HCT116 (cell line): Measurements from ENCODE around the gene GAD1. TPM values are rescaled to one million over a fixed set of nuclear protein-coding genes. Genes with fewer than 3 reads are reported as not detected.

Experiments used
- ATAC-seq: fragments of 200-7000 bp; cut with Tn5 transposase; 2 replicates; pipeline ENCODE4 v1.9.1; 2020; ENCODE audit warnings: mild to moderate bottlenecking, moderate library complexity
- BruUV-seq: library from RNA; stranded (reverse); fragments of 400-500 nt; replicated peaks from 2 replicates; lab custom pipeline; 2021; lab: Mats Ljungman, UMichigan
- CTCF ChIA-PET: fragments of 300-600 bp; sonication (Branson Sonifier 250); formaldehyde crosslinking; loops from one replicate; lab custom pipeline; 2021; ENCODE audit warnings: antibody characterized with exemption; lab: Charles Lee
- POLR2A ChIA-PET: fragments of 300-600, 350-600 bp; sonication (Branson Sonifier 250); formaldehyde crosslinking; loops from one replicate; lab custom pipeline; 2021; ENCODE audit warnings: antibody characterized with exemption; lab: Charles Lee
- RAD21 ChIA-PET, 2 experiments: fragments of 300-600 bp; sonication (Branson Sonifier 250); formaldehyde crosslinking; loops; one replicate each; lab custom pipeline; 2023; ENCODE audit warnings: low total read pairs in 2 of 2; ENCODE audit not compliant: uncharacterized antibody in 2 of 2, unreplicated experiment in 2 of 2, low non-redundant PET in 1 of 2; lab: Charles Lee
- DNase-seq: peaks from one replicate; pipeline ENCODE4 v3.0.0-alpha.2; 2010; ENCODE audit warnings: low read depth, low spot score
- H2AFZ ChIP-seq: fragments of 200-600 bp; shearing (Covaris generic), sonication (generic); 2 replicates; pipeline ENCODE4 v1.6.1; 2017; ENCODE audit warnings: low read depth, mixed run types, mixed read lengths, antibody characterized with exemption, low read length; ENCODE audit not compliant: poor library complexity, severe bottlenecking
- H3K27ac ChIP-seq: 2 replicates; pipeline ENCODE4 v1.5.1; 2012; ENCODE audit warnings: low read depth, low read length
- H3K27me3 ChIP-seq: fragments of 200-600 bp; sonication (generic); 2 replicates; pipeline ENCODE4 v1.6.1; 2016; ENCODE audit warnings: mixed run types, low read length, mixed read lengths; ENCODE audit not compliant: insufficient read depth
- H3K36me3 ChIP-seq, 2 experiments: fragments of 200-500 bp in 1 of 2; fragments of 200-600 bp in 1 of 2; sonication (Bioruptor generic) in 1 of 2; sonication (generic) in 1 of 2; 2 replicates each; pipeline versions ENCODE4 v1.5.1 to v1.6.1; 2014 to 2016; ENCODE audit warnings: low read length in 2 of 2, inconsistent platforms in 1 of 2, mixed read lengths in 1 of 2, mixed run types in 1 of 2; ENCODE audit not compliant: insufficient read depth in 2 of 2, control insufficient read depth in 1 of 2
- H3K4me1 ChIP-seq, 2 experiments: fragments of 200-600 bp in 1 of 2; sonication (generic) in 1 of 2; 2 replicates each; pipeline versions ENCODE4 v1.5.1 to v1.6.1; 2012 to 2017; ENCODE audit warnings: low read length in 2 of 2, inconsistent platforms in 1 of 2, mild to moderate bottlenecking in 1 of 2, mixed read lengths in 1 of 2, mixed run types in 1 of 2, moderate library complexity in 1 of 2; ENCODE audit not compliant: insufficient read depth in 2 of 2, control insufficient read depth in 1 of 2
- H3K4me2 ChIP-seq: fragments of 200-600 bp; sonication (generic); 2 replicates; pipeline ENCODE4 v1.6.1; 2017; ENCODE audit warnings: mixed run types, low read length, mixed read lengths
- H3K4me3 ChIP-seq, 2 experiments: fragments of 200-600 bp in 1 of 2; sonication (generic) in 1 of 2; replicated peaks in 1 of 2; 2 replicates each; pipeline ENCODE4 v1.5.1; 2011 to 2016; ENCODE audit warnings: low read length in 2 of 2, control low read depth in 1 of 2, low read depth in 1 of 2, mild to moderate bottlenecking in 1 of 2, mixed read lengths in 1 of 2, mixed run types in 1 of 2
- H3K79me2 ChIP-seq: fragments of 200-600 bp; sonication (generic); 2 replicates; pipeline ENCODE4 v1.6.1; 2017; ENCODE audit warnings: mild to moderate bottlenecking, mixed run types, low read length, moderate library complexity, mixed read lengths; ENCODE audit not compliant: insufficient read depth
- H3K9ac ChIP-seq: fragments of 200-600 bp; sonication (generic); 2 replicates; pipeline ENCODE4 v1.6.1; 2016; ENCODE audit warnings: low read length, mixed read lengths
- H3K9me2 ChIP-seq: fragments of 200-600 bp; sonication (generic), shearing (Covaris generic); 2 replicates; pipeline ENCODE4 v1.6.1; 2017; ENCODE audit warnings: mixed run types, mild to moderate bottlenecking, moderate library complexity; ENCODE audit not compliant: insufficient read depth
- H3K9me3 ChIP-seq, 2 experiments: fragments of 200-500 bp in 1 of 2; fragments of 200-600 bp in 1 of 2; sonication (Bioruptor generic) in 1 of 2; sonication (generic) in 1 of 2; 2 replicates each; pipeline ENCODE4 v1.6.1; 2014 to 2017; ENCODE audit warnings: low read length in 2 of 2, mixed read lengths in 2 of 2, inconsistent platforms in 1 of 2, low read depth in 1 of 2, mild to moderate bottlenecking in 1 of 2, mixed run types in 1 of 2, moderate library complexity in 1 of 2; ENCODE audit not compliant: control insufficient read depth in 1 of 2, insufficient read depth in 1 of 2
- H4K20me1 ChIP-seq: fragments of 200-600 bp; sonication (generic), shearing (Covaris generic); 2 replicates; pipeline ENCODE4 v1.6.1; 2017; ENCODE audit warnings: mixed run types, mild to moderate bottlenecking, moderate library complexity; ENCODE audit not compliant: insufficient read depth
- ATF3 ChIP-seq: IDR thresholded peaks from 2 replicates; pipeline ENCODE4 v1.6.1; 2012
- CTCF ChIP-seq, 3 experiments: fragments of 200-600 bp in 1 of 3; sonication (generic) in 1 of 3; IDR thresholded peaks in 2 of 3; conservative IDR thresholded peaks in 1 of 3; 2 replicates each; pipeline ENCODE4 v1.5.1; 2012 to 2017; ENCODE audit warnings: low read depth in 2 of 3, low read length in 2 of 3, antibody characterized with exemption in 1 of 3, borderline replicate concordance in 1 of 3, control low read depth in 1 of 3, mild to moderate bottlenecking in 1 of 3, mixed read lengths in 1 of 3, mixed run types in 1 of 3, moderate library complexity in 1 of 3; ENCODE audit not compliant: insufficient read depth in 1 of 3
- EZH2phosphoT487 ChIP-seq: fragments of 200-600 bp; IDR thresholded peaks from 2 replicates; pipeline ENCODE4 v1.6.1; 2018; ENCODE audit warnings: antibody characterized with exemption, borderline replicate concordance
- POLR2AphosphoS5 ChIP-seq: IDR thresholded peaks from 2 replicates; pipeline ENCODE4 v1.6.1; 2011; ENCODE audit warnings: mild to moderate bottlenecking, low read depth, low read length, moderate library complexity
- RAD21 ChIP-seq: IDR thresholded peaks from 2 replicates; pipeline ENCODE4 v1.6.1; 2012; ENCODE audit warnings: low read depth, mild to moderate bottlenecking
- SRF ChIP-seq: IDR thresholded peaks from 2 replicates; pipeline ENCODE4 v1.6.1; 2012; ENCODE audit warnings: low read depth
- YY1 ChIP-seq: IDR thresholded peaks from 2 replicates; pipeline ENCODE4 v1.6.1; 2011; ENCODE audit warnings: low read length, low read depth, moderate library complexity, mild to moderate bottlenecking; ENCODE audit not compliant: insufficient replicate concordance; ENCODE audit errors: extremely low read depth
- intact Hi-C: fragments of 100-400 bp; cut with micrococcal nuclease; formaldehyde crosslinking; loops from 2 replicates; pipeline ENCODE4 v1.10.0; 2022
- total RNA-seq: library from RNA; stranded (reverse); gene quantifications from one replicate; pipeline ENCODE4 v1.2.1, GENCODE V29; 2021; ENCODE audit not compliant: unreplicated experiment

Gene GAD1
- total RNA-seq, 1 experiment from 2014 or later: 11.0 TPM

- POLR2A ChIA-PET: no interaction called here
- RAD21 ChIA-PET: no interaction called here
- peak; percentile 57 for ATAC-seq
Measured at GRCh38 chr2:170845343-170845742, 28.7 kb downstream of the GAD1 start.

More at GRCh38 chr2:170845343-170845742, 28.7 kb downstream of the GAD1 start:
- DNase-seq: peak; percentile 10
- Histone ChIP-seq H3K9ac (no peak overlapping the region), H3K4me3 (no peak overlapping the region), H3K27me3 (no peaks in the 10 kb centered on the region), H3K4me2 (no peak overlapping the region), H4K20me1 (no peaks in the 10 kb centered on the region), H2AFZ (no peak overlapping the region), H3K9me3 (no peaks in the 10 kb centered on the region), H3K36me3 (no peaks in the 10 kb centered on the region; a peak in 1 of 4 replicates), H3K9me2 (no peaks in the 10 kb centered on the region), H3K4me1 (peaks cover 11 to 26% of the 10 kb centered on the region in 2 experiments; a peak in 3 of 4 replicates), H3K27ac (no peak overlapping the region), H3K79me2 (no peaks in the 10 kb centered on the region)
- no TSS peak for BruUV-seq
- TF ChIP-seq ATF3: no peak
- TF ChIP-seq SRF: no peak
- peak; percentile 76 for TF ChIP-seq YY1
- TF ChIP-seq EZH2phosphoT487: no peak
- peak; percentile 11 to 65 (median 56); a peak in 4 of 6 replicates for TF ChIP-seq CTCF (IDR thresholded peaks at IDR 0.05 in 2 of 3, conservative IDR thresholded peaks at IDR 0.05 in 1 of 3; ENCODE audit: borderline replicate concordance in 1 of 3, insufficient read depth in 1 of 3, low read depth in 2 of 3, low read length in 2 of 3)
- TF ChIP-seq RAD21: no peak
- no peak for TF ChIP-seq POLR2AphosphoS5
- CTCF ChIA-PET: interaction anchor here (0.7 to 1.9 kb wide), 10 partner anchors 10 to 484 kb away, joined by 3 to 6 read pairs (median 3); partner anchors contain the start of gene GAD1
- intact Hi-C loops: no loop called here
